Right ventricle myocardium inferior (tissue), 1 donor: ENCODE measurements around the gene UBTD1. TPM values are rescaled to one million over a fixed set of nuclear protein-coding genes. Genes with fewer than 3 reads are reported as not detected.

Experiments used
- ATAC-seq: fragments of 200-7000 bp; cut with Tn5 transposase; one replicate; pipeline ENCODE4 v1.9.1; 2020; ENCODE audit warnings: mild to moderate bottlenecking, moderate library complexity
- DNase-seq: peaks from one replicate; pipeline ENCODE4 v3.0.0; 2021; ENCODE audit errors: missing footprints
- intact Hi-C: fragments of 100-400 bp; cut with DNase I; formaldehyde crosslinking; loops from one replicate; pipeline ENCODE4 v1.11.0; 2022
- total RNA-seq: library from RNA; stranded (reverse); fragmentation: NEBNext Ultra II Directional; extraction: Animal tissue kit (Norgen Biotek cat#: 25700); gene quantifications from one replicate; pipeline ENCODE4 v1.2.1, GENCODE V29; 2021
- donor health status: DM: no; HTN: yes; CAD: no; lungs with severe emphysema.

UBTD1 gene
- total RNA-seq, 1 donor from 2014 or later, result 26.6 TPM

DNA sequence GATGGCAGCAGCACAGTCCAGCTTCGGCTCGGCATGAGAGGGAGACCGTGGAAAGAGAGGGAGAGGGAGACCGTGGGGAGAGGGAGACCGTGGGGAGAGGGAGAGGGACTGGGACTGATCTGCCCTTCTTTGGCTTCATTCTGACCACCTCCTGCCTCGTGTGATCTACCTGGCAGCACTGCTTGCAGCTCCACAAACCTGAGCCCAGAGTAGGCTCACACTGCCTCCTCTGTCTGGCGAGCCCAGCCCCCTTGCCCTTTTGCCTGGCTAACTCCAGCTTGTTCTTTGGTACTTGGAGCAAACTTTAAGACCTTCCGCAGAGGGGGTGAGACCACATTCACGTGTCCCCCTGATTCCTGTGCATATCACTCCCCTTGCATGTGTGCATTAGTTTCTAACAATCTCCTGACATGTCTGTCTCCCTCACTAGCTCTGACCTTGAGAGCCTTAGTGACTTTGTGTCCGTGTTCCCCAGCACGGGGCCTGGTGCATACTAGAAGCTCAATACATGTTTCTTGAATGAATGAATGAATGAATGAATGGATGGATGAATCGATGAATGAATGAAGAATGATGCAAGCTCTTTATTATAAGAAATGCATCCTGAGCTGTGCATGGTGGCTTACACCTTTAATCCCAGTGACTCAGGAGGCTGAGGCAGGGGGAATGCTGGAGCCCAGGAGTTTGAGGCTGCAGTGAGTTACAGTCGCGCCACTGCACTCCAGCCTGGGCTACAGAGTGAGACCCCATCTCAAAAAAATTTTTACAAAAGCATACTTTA is 31.2 kb downstream of the UBTD1 start:
- intact Hi-C loops, result no loop called here
- no peak for DNase-seq

DNA sequence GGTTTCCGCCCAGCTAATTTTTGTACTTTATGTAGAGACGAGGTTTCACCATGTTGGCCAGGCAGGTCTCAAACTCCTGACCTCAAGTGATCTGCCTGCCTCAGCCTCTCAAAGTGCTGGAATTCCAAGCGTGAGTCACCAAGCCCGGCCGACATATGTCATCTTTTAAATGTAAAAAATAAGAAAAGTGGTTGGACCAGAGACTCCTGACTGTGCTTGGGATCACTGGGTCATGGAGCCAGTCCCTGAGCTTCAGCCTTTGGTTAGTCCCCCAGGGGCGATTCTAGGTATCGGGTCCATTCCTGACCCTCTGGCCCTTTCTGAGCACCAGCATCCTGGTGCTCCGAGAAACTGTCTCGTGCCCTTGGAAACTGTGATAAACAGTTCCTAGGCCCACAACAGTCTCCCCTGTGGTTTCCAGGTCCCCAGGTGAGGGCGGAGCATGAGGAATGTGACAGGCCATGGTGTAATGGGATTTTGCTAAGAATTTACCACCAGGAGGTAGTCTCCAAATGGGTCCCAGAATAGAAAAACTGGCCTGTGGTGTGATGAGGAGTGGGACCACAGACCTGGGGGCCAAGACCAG is 32.8 kb downstream of the UBTD1 start:
- intact Hi-C loops, result no loop called here
- DNase-seq, result no peak
- no peak for ATAC-seq

More for the DNA sequence above, 31.2 kb downstream of the UBTD1 start:
- ATAC-seq, result peak; percentile 31

- no peak for DNase-seq
- intact Hi-C loops, result no loop called here
- no peak for ATAC-seq
Measured at GRCh38 chr10:97532935-97533671, 34.4 kb downstream of the UBTD1 start.

DNA sequence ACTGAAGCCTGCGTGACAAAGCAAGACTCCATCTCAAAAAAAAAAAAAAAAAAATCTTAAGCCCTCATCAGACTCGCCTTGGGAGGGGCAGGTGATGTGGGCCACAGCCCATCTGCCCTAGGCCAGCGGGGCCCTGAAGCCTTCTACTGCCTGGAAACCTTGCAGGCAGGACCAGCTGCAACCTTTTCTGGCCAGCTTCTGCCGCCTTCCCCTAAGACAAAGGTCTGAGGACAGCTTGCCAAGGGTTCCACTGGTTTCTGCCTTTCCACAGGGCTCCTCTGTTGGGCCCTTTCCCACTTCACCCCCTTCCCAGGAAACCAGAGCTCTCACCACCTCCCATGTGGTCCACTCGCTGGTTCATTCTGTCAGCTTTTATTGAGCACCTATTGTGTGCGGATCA is 35.2 kb downstream of the UBTD1 start:
- no peak for ATAC-seq
- intact Hi-C loops, result no loop called here
- DNase-seq, result no peak

DNA sequence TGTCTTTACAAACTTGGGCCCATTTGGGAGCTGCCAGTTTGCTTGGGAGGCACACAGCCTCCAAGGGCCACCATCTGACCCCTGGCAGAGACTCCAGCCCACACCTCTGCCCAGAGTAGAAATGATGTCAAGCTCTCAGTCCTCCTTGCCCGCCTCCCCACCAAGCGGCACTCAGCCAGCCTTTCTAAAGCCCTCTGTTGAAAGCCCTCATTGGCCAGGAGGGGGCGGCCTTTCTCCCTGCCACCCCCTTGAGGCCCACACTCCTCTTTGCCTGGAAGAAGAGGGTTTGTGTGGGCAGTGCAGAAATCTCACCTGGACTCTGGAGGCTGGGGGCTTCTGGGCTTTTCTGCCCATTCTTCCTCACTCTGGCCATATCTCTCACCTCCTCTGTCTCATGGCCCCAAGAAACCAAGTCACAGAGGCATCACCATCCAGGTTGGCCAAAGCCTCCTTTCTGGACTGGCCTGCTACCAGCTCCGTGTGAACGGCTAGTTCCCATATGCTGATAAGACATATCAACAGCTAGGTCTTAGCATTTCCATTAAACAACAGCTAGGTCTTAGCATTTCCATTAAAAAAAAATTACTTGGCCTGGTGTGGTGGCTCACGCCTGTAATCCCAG is 36.1 kb downstream of the UBTD1 start:
- ATAC-seq (no peak), DNase-seq (no peak)
- intact Hi-C loops, result no loop called here

- intact Hi-C loops, result no loop called here
- no peak for DNase-seq
- no peak for ATAC-seq
Measured at GRCh38 chr10:97537186-97537869, 38.6 kb downstream of the UBTD1 start.

- no peak for ATAC-seq
Measured at GRCh38 chr10:97538411-97538810, 39.7 kb downstream of the UBTD1 start.

DNA sequence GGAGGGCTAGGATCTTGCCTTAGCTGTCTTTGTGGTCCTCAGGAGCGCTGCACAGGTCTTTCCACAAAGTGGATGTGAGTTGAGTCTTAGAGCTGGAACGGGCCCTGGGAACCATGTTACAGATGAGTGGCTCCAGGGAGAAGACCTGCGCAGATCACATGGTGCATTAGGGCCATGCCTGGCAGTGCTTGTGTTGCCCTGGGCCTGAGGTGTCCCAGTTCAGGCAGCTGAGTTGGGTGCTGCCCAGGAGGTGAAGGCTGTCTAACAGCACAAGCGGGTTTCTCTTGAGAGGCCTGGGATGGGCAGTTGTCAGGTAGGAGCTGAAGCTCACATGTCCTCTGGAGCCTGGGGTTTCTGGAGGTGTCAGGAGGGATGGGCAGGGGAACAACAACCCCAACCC is 40.1 kb downstream of the UBTD1 start:
- intact Hi-C loops, result no loop called here
- DNase-seq, result no peak
- ATAC-seq, result no peak

More at GRCh38 chr10:97538411-97538810, 39.7 kb downstream of the UBTD1 start:
- no peak for DNase-seq
- intact Hi-C loops, result no loop called here

DNA sequence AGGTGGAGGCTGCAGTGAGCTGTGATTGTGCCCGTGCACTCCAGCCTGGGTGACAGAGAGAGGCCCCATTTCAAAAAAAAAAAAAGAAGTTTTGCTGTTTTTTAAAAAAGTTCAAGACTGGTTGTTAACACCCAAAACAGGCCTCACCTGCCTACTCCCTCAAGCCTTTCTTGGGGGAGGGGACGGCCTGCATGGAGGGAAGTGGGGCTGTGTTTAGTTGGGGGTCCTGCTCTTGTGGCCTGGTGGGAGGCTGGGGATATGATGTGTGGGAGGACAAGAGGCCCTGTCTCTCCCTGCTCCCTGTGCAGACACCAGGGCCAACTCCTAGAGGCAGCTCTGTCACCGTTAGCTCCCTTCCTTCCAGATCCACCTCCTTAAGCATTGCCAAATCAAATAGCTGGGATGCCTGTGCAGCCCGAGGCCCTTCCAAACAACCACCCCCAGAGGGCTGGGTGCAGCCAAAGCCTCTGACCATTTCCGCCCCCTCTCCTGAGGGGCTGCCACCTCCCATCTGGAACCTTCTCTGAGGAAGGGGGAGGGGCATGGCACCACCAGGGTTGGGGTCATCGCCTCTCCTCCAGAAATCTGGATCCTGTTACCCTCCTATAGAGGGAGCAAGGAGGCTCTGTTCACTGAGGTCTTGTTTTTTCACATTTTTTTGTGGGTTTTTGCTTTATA is 40.9 kb downstream of the UBTD1 start:
- intact Hi-C loops, result no loop called here
- DNase-seq (no peak), ATAC-seq (peak; percentile 15)

DNA sequence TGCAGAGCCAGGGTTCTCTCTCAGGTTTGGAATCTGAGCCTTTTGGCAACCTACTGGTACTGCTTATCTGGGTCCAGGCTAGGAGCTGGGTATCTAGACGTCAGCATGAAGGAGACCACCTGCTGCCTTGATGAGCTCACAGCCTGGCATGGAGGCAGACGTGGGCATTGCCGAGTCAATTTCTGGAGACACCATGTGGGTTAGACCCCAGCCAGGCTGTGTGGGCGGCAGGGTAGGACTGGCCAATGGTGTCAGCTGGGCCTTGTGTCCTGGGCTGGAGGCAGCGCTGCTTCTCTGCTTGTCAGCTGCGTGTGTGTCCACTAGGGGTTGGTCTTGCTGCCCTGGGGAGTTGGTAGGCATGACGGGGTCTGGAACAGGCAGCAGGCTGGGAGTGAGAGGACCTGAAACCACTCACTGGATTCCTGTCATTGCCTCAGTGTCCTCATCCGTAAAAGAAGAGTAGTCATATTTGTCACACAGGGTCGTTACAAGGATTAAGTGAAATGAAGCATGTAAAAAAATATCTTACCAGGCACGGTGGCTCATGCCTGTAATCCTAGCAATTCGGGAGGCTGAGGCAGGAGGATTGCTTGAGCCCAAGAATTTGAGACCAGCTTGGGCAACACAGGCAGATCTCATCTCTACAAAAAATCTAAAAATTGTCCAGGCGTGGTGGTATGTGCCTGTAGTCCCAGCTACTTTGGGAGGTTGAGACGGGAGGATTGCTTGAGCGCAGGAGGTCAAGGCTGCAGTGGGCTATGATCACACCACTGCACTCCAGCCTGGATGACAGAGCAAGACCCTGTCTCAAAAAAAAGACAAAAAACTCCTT is 42.2 kb downstream of the UBTD1 start:
- DNase-seq (no peak), ATAC-seq (no peak)
- intact Hi-C loops, result no loop called here

GRCh38 chr10:97542169-97543024 is 43.7 kb downstream of the UBTD1 start:
- DNase-seq (peak; percentile 74), ATAC-seq (peak; percentile 86)
- intact Hi-C loops, result no loop called here

DNA sequence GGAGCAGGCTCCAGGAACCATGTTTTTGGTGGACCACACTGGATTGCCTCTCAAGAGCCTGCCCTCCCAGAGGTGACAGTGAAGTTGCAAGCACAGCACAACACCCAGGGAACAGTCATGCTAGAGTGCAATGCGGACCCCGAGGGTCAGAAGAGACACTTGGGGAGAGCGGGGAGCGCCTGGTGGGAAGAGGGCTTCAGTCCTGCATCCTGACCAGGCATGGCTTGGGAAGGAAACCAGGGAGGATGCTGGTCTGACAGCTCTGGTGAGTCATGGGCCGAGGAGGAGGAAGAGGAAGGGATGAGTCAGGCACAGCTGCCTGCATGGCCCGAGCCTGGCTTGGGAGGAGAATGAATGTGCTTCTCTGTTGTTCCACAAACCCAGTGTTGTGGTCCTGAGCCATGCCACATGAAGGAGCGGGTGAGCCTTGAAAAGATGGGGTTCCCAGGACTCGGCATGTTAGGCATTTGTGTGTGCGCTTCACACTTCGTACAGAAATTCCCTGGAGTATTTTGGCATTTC is 44.4 kb downstream of the UBTD1 start:
- ATAC-seq, result peak; percentile 83
- intact Hi-C loops, result no loop called here
- peak; percentile 81 for DNase-seq

DNA sequence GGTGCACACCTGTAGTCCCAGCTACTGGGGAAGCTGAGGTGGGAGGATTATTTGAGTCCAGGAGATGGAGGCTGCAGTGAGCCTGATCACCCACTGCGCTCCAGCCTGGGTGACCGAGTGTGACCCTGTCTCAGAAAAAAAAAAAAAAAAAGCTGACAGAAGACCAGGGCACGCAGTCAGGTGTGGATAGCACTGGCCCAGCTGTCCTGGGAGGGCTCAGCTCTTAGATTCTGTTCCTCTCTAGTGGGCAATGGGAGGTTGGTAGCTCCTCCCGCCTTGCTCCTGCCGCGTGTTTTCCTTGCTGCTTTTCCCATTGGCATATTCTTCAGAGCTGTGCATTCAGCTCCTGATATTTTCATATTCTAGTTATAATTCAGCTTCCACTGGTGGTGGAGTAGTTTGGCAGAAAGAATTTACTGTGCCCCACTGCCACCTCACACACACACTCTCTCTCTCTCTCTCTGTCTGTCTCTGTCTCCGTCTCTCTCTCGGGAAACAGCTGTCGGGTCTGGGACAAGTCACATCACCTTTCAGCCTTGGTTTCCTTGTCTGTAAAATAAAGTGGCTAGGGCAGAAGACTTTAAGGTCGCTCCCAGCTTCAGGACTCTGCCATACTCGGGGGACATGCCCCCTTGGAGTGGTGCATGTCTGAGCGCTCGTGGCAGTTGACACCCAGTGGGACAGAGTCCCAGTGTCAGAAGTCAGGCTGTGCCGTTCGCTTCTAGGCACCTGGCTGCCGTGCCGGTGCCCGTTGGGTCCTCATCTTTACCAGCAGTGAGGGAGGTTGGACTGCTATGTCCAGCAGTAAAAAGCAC is 47.9 kb downstream of the UBTD1 start:
- DNase-seq, result no peak
- intact Hi-C loops, result loop anchor here (5.0 kb wide), 1 partner anchor 139 kb away; no protein-coding TSS in a partner anchor

DNA sequence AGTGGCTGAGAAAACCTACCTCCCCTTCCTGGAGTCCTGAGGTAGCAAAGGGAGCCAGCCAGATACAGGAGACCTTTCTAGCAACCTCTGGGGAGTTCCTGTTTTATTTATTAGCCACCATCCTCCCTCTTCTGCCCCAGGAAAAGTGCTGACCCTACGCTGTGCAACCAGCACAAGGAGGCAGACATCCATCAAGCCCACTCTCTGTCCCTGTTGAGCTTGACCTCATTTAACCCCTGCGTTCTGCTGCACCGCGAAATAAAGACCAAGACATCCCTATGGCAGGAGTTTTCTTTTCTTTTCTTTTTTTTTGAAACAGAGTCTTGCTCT is 48.5 kb downstream of the UBTD1 start:
- intact Hi-C loops, result loop anchor here (5.0 kb wide), 1 partner anchor 140 kb away; no protein-coding TSS in a partner anchor
- DNase-seq (no peak), ATAC-seq (no peak)

More for the DNA sequence above, 47.9 kb downstream of the UBTD1 start:
- ATAC-seq, result no peak

- peak; percentile 55 for ATAC-seq
- intact Hi-C loops, result loop anchor here (5.0 kb wide), 1 partner anchor 141 kb away; no protein-coding TSS in a partner anchor
- no peak for DNase-seq
Measured at GRCh38 chr10:97547962-97548361, 49.2 kb downstream of the UBTD1 start.
